Panc1 (cell line): Measurements from ENCODE around the gene CNKSR2. TPM values are rescaled to one million over a fixed set of nuclear protein-coding genes. Genes with fewer than 3 reads are reported as not detected.

Experiments
- ATAC-seq: fragments of 200-7000 bp; cut with Tn5 transposase; 2 replicates; pipeline ENCODE4 v1.9.1; 2020; ENCODE audit warnings: mild to moderate bottlenecking, moderate library complexity
- BruUV-seq: library from RNA; stranded (reverse); fragments of 400-500 nt; replicated peaks from 2 replicates; lab custom pipeline; 2021; lab: Mats Ljungman, UMichigan
- CTCF ChIA-PET: fragments of 300-600 bp; sonication (Branson Sonifier 250); formaldehyde crosslinking; loops from one replicate; lab custom pipeline; 2022; ENCODE audit warnings: antibody characterized with exemption; lab: Charles Lee
- POLR2A ChIA-PET: fragments of 300-600 bp; sonication (Branson Sonifier 250); formaldehyde crosslinking; loops from one replicate; lab custom pipeline; 2022; ENCODE audit warnings: antibody characterized with exemption; lab: Charles Lee
- DNase-seq: peaks from one replicate; pipeline ENCODE4 v3.0.0-alpha.2; 2010; ENCODE audit warnings: low read depth, low spot score
- H3K27ac ChIP-seq: 2 replicates; pipeline ENCODE4 v1.5.1; 2011; ENCODE audit warnings: mild to moderate bottlenecking, low read length, inconsistent platforms
- H3K27me3 ChIP-seq: fragments of 200-500 bp; sonication (Bioruptor generic); 2 replicates; pipeline ENCODE4 v1.6.0; 2014; ENCODE audit warnings: low read length, inconsistent platforms; ENCODE audit not compliant: control insufficient read depth, insufficient read depth
- H3K36me3 ChIP-seq: fragments of 200-500 bp; sonication (Bioruptor generic); 2 replicates; pipeline ENCODE4 v1.5.1; 2014; ENCODE audit warnings: inconsistent platforms, mild to moderate bottlenecking, low read length, moderate library complexity; ENCODE audit not compliant: control insufficient read depth, insufficient read depth
- H3K4me1 ChIP-seq: 2 replicates; pipeline ENCODE4 v1.5.1; 2011; ENCODE audit warnings: inconsistent platforms, mild to moderate bottlenecking, low read length, moderate library complexity; ENCODE audit not compliant: control insufficient read depth, insufficient read depth
- H3K4me3 ChIP-seq, 2 experiments: 2 replicates each; pipeline ENCODE4 v1.5.1; 2011 to 2012; ENCODE audit warnings: low read depth in 2 of 2, low read length in 2 of 2, mild to moderate bottlenecking in 2 of 2, inconsistent platforms in 1 of 2, moderate library complexity in 1 of 2
- H3K9me3 ChIP-seq: fragments of 200-500 bp; sonication (Bioruptor generic); 2 replicates; pipeline ENCODE4 v1.5.1; 2014; ENCODE audit warnings: low read depth, mild to moderate bottlenecking, inconsistent platforms, low read length, moderate library complexity; ENCODE audit not compliant: control insufficient read depth, insufficient read depth
- CTCF ChIP-seq: fragments of 450-650 bp; IDR thresholded peaks from 2 replicates; pipeline ENCODE4 v1.5.1; 2017; ENCODE audit warnings: mild to moderate bottlenecking
- POLR2AphosphoS5 ChIP-seq: IDR thresholded peaks from 2 replicates; pipeline ENCODE4 v1.6.1; 2012; ENCODE audit warnings: mild to moderate bottlenecking, low read depth, low read length, moderate library complexity
- SIN3A ChIP-seq: IDR thresholded peaks from 2 replicates; pipeline ENCODE4 v1.6.1; 2012; ENCODE audit warnings: low read depth, mild to moderate bottlenecking, low read length, moderate library complexity, borderline replicate concordance; ENCODE audit not compliant: insufficient read depth
- TCF7L2 ChIP-seq: IDR thresholded peaks from 2 replicates; pipeline ENCODE4 v1.6.1; 2011; ENCODE audit warnings: mild to moderate bottlenecking, low read depth, low read length, inconsistent platforms
- in situ Hi-C: cut with HindIII; loops from 2 replicates; pipeline ENCODE4 v1.10.0; 2016; ENCODE audit warnings: low sequenced_read_pairs, low pct_unique_long_range_greater_than_20kb
- intact Hi-C: fragments of 100-400 bp; cut with micrococcal nuclease; formaldehyde crosslinking; loops from one replicate; pipeline ENCODE4 v1.10.0; 2022; ENCODE audit not compliant: unreplicated experiment
- total RNA-seq: library from RNA; stranded (reverse); gene quantifications from one replicate; pipeline ENCODE4 v1.2.1, GENCODE V29; 2021; ENCODE audit not compliant: unreplicated experiment
- TF ChIP-seq, protein P1 (sequence below), 2 experiments: IDR thresholded peaks; 2 replicates each; pipeline ENCODE4 v1.6.1; 2011 to 2012; ENCODE audit warnings: low read depth in 2 of 2, control low read depth in 1 of 2, low read length in 1 of 2, mild to moderate bottlenecking in 1 of 2, moderate library complexity in 1 of 2; ENCODE audit not compliant: insufficient read depth in 1 of 2

Gene CNKSR2
- total RNA-seq, 1 experiment from 2014 or later = not detected

DNA sequence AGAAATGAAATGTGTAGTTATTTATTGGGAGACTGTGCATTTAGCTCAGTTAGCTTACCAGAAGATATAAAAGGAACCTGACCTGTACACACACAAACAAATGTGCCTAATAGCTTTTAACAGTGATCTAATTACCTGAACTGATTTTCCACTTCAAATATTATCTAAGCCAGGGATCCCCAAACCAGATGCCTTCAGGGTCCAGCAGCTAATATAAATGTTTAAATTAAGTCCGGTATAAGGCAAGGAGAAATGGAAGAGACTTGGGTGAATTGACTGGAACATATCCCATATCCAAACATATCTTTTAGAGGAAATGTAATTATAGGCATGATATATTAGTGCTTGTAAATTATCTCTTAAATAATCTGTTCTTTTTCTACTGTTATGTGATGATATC lies 66.7 kb downstream of the CNKSR2 start:
- TF ChIP-seq SIN3A = no peak
- TF ChIP-seq TCF7L2 = no peak
- TF ChIP-seq POLR2AphosphoS5 = no peak
- TF ChIP-seq, protein P1, sequence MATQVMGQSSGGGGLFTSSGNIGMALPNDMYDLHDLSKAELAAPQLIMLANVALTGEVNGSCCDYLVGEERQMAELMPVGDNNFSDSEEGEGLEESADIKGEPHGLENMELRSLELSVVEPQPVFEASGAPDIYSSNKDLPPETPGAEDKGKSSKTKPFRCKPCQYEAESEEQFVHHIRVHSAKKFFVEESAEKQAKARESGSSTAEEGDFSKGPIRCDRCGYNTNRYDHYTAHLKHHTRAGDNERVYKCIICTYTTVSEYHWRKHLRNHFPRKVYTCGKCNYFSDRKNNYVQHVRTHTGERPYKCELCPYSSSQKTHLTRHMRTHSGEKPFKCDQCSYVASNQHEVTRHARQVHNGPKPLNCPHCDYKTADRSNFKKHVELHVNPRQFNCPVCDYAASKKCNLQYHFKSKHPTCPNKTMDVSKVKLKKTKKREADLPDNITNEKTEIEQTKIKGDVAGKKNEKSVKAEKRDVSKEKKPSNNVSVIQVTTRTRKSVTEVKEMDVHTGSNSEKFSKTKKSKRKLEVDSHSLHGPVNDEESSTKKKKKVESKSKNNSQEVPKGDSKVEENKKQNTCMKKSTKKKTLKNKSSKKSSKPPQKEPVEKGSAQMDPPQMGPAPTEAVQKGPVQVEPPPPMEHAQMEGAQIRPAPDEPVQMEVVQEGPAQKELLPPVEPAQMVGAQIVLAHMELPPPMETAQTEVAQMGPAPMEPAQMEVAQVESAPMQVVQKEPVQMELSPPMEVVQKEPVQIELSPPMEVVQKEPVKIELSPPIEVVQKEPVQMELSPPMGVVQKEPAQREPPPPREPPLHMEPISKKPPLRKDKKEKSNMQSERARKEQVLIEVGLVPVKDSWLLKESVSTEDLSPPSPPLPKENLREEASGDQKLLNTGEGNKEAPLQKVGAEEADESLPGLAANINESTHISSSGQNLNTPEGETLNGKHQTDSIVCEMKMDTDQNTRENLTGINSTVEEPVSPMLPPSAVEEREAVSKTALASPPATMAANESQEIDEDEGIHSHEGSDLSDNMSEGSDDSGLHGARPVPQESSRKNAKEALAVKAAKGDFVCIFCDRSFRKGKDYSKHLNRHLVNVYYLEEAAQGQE (IDR thresholded peaks at IDR 0.05; ENCODE audit: insufficient read depth in 1 of 2, low read depth in 2 of 2, low read length in 1 of 2) = no peak
- TF ChIP-seq CTCF = no peak
- DNase-seq (no peak), ATAC-seq (no peak)
- no peak overlapping the region for H3K27ac ChIP-seq
- H3K36me3 ChIP-seq = no peaks in the 10 kb centered on the region
- H3K4me3 ChIP-seq = no peak overlapping the region
- no peaks in the 10 kb centered on the region for H3K4me1 ChIP-seq
- H3K9me3 ChIP-seq = no peaks in the 10 kb centered on the region
- intact Hi-C loops = no loop called here
- CTCF ChIA-PET = no interaction called here
- POLR2A ChIA-PET = no interaction called here
- in situ Hi-C loops = no loop called here
- BruUV-seq = no TSS peak
- no peaks in the 10 kb centered on the region for H3K27me3 ChIP-seq

DNA sequence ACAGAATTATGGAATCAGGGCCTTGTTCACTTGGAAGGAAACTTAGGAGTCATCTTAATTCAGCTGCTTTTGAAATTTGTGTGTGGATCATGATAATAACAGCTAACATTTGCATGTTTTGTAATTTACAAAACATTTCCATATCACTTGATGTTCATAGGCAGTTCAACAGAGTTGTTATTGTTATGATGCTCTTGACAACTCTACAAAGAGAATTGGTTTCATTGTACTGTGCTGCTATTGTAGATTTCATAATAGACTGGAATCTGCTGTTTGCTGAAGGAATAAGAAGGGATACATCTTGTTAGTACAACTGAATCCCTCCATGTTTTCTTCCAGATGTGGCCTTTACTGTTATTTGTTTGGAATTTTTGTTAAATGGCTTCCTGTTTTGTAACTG lies 83.5 kb downstream of the CNKSR2 start:
- intact Hi-C loops = no loop called here
- H3K27me3 ChIP-seq = no peaks in the 10 kb centered on the region
- CTCF ChIA-PET = no interaction called here
- H3K27ac ChIP-seq = no peak overlapping the region
- no peak for DNase-seq
- no peaks in the 10 kb centered on the region for H3K36me3 ChIP-seq
- ATAC-seq = no peak
- POLR2A ChIA-PET = no interaction called here
- H3K4me1 ChIP-seq = no peaks in the 10 kb centered on the region
- no peaks in the 10 kb centered on the region for H3K9me3 ChIP-seq
- in situ Hi-C loops = no loop called here
- H3K4me3 ChIP-seq = no peak overlapping the region
- TF ChIP-seq POLR2AphosphoS5 (no peak), CTCF (no peak), TCF7L2 (no peak), SIN3A (no peak)
- TF ChIP-seq, protein P1 (IDR thresholded peaks at IDR 0.05; ENCODE audit: insufficient read depth in 1 of 2, low read depth in 2 of 2, low read length in 1 of 2) = no peak
- BruUV-seq = no TSS peak
